Osteoblast (primary cell): ENCODE data around the gene TRAP1. TPM values are rescaled to one million over a fixed set of nuclear protein-coding genes. Genes with fewer than 3 reads are reported as not detected.
"Not testable (repeated sequence)": the region's sequence is repeated elsewhere in the genome, so short reads cannot be mapped to it uniquely, and the experiment has no call there.

Experiments
- DNase-seq: peaks from one replicate; pipeline ENCODE4 v3.0.0; 2011; ENCODE audit warnings: low spot score, mixed read lengths; ENCODE audit not compliant: insufficient read length; ENCODE audit errors: missing footprints
- H2AFZ ChIP-seq: 2 replicates; pipeline ENCODE4 v1.6.0; 2011; ENCODE audit warnings: mild to moderate bottlenecking, low read length
- H3K27ac ChIP-seq: 2 replicates; pipeline ENCODE4 v1.5.1; 2011; ENCODE audit warnings: mild to moderate bottlenecking, low read depth, low read length, moderate library complexity
- H3K27me3 ChIP-seq: 2 replicates; pipeline ENCODE4 v1.6.0; 2012; ENCODE audit warnings: mild to moderate bottlenecking, control low read depth, inconsistent platforms, low read length, moderate library complexity; ENCODE audit not compliant: insufficient read depth
- H3K36me3 ChIP-seq: 2 replicates; pipeline ENCODE4 v1.5.1; 2011; ENCODE audit warnings: mild to moderate bottlenecking, low read length, control low read depth, moderate library complexity; ENCODE audit not compliant: insufficient read depth
- H3K4me1 ChIP-seq: 2 replicates; pipeline ENCODE4 v1.5.1; 2011; ENCODE audit warnings: mild to moderate bottlenecking, low read length, control low read depth, moderate library complexity; ENCODE audit not compliant: insufficient read depth
- H3K4me2 ChIP-seq: 2 replicates; pipeline ENCODE4 v1.6.0; 2011; ENCODE audit warnings: mild to moderate bottlenecking, low read length; ENCODE audit not compliant: insufficient read depth
- H3K4me3 ChIP-seq: fragments of 200-600 bp; sonication (generic); 3 replicates; pipeline ENCODE4 v1.5.1; 2012; ENCODE audit warnings: mild to moderate bottlenecking, low read length, inconsistent platforms; ENCODE audit not compliant: insufficient read depth
- H3K79me2 ChIP-seq: 2 replicates; pipeline ENCODE4 v1.6.0; 2012; ENCODE audit warnings: mild to moderate bottlenecking, low read length, control low read depth, inconsistent platforms; ENCODE audit not compliant: insufficient read depth
- H3K9me3 ChIP-seq: 2 replicates; pipeline ENCODE4 v1.5.1; 2011; ENCODE audit warnings: low read depth, low read length, control low read depth
- H4K20me1 ChIP-seq: 2 replicates; pipeline ENCODE4 v1.6.0; 2012; ENCODE audit warnings: mild to moderate bottlenecking, low read length, control low read depth; ENCODE audit not compliant: insufficient read depth
- total RNA-seq: library from RNA; depleted of rRNA; stranded (reverse); fragments of >200 nt; gene quantifications from 2 replicates; pipeline ENCODE4 v1.2.3, GENCODE V29; 2012
- TF ChIP-seq, protein P1 (sequence below): IDR thresholded peaks from 2 replicates; pipeline ENCODE4 v1.5.1; 2011; ENCODE audit warnings: mild to moderate bottlenecking, low read depth, low read length, moderate library complexity; ENCODE audit errors: extremely low read depth

TRAP1 gene
- total RNA-seq, 1 donor = 56.5 TPM

- H4K20me1 ChIP-seq = no peaks in the 10 kb centered on the region
- peaks cover 14% of the 10 kb centered on the region for H3K4me1 ChIP-seq
- peaks cover 12% of the 10 kb centered on the region for H3K36me3 ChIP-seq
- no peaks in the 10 kb centered on the region for H3K27me3 ChIP-seq
- TF ChIP-seq, protein P1, sequence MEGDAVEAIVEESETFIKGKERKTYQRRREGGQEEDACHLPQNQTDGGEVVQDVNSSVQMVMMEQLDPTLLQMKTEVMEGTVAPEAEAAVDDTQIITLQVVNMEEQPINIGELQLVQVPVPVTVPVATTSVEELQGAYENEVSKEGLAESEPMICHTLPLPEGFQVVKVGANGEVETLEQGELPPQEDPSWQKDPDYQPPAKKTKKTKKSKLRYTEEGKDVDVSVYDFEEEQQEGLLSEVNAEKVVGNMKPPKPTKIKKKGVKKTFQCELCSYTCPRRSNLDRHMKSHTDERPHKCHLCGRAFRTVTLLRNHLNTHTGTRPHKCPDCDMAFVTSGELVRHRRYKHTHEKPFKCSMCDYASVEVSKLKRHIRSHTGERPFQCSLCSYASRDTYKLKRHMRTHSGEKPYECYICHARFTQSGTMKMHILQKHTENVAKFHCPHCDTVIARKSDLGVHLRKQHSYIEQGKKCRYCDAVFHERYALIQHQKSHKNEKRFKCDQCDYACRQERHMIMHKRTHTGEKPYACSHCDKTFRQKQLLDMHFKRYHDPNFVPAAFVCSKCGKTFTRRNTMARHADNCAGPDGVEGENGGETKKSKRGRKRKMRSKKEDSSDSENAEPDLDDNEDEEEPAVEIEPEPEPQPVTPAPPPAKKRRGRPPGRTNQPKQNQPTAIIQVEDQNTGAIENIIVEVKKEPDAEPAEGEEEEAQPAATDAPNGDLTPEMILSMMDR = no peak
- H3K4me2 ChIP-seq = peak overlapping the region; percentile 96
- no peak overlapping the region for H3K27ac ChIP-seq
- no peak overlapping the region for H2AFZ ChIP-seq
- no peak for DNase-seq
- H3K4me3 ChIP-seq = peak overlapping the region; percentile 100
- H3K9me3 ChIP-seq = no peaks in the 10 kb centered on the region
- peaks cover 41% of the 10 kb centered on the region for H3K79me2 ChIP-seq
Observed at GRCh38 chr16:3609895-3610697, 107.2 kb downstream of the TRAP1 start.

DNA sequence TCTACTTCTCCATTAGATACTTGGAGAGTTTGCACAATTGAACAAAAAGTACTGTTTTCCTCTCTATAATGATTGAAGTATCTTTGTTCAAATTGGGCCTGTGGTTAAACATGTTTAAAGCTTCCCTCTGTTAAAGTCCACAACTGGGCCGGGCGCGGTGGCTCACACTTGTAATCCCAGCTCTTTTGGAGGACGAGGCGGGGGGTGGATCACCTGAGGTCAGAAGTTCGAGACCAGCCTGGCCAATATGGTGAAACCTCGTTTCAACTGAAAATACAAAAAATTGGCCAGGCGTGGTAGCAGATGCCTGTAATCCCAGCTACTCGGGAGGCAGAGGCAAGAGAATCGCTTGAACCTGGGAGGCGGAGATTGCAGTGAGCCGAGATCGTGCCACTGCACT lies 108.3 kb downstream of the TRAP1 start:
- H4K20me1 ChIP-seq = not testable (repeated sequence)

DNA sequence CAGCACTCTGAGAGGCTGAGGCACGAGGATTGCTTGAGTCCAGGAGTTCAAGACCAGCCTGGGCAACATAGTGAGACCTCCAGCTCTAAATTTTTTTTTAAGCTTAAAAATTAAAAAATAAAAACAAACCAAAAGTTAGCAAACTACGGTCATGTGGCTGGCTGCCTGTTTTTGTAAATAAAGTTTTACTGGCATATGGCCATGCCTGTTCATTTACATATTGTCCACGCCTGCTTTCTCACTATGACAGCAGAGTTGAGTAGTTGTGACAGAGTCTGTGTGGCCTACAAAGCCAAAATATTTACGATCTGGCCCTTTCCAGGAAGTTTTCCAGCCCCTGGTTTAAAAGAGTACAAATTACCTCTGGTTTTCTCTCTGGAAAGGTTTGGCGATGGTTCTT lies 109.3 kb downstream of the TRAP1 start:
- H3K79me2 ChIP-seq = peaks cover 25% of the 10 kb centered on the region
- peaks cover 16% of the 10 kb centered on the region for H3K36me3 ChIP-seq
- H3K9me3 ChIP-seq = no peaks in the 10 kb centered on the region
- TF ChIP-seq, protein P1 = no peak
- H3K4me2 ChIP-seq = no peak overlapping the region
- H3K4me3 ChIP-seq = no peak overlapping the region
- no peak overlapping the region for H2AFZ ChIP-seq
- no peaks in the 10 kb centered on the region for H3K27me3 ChIP-seq
- no peaks in the 10 kb centered on the region for H4K20me1 ChIP-seq
- DNase-seq = no peak
- no peak overlapping the region for H3K27ac ChIP-seq
- peaks cover 14% of the 10 kb centered on the region for H3K4me1 ChIP-seq

More for the DNA sequence above, 108.3 kb downstream of the TRAP1 start:
- peaks cover 32% of the 10 kb centered on the region for H3K79me2 ChIP-seq
- DNase-seq, H3K36me3 ChIP-seq, H3K27me3 ChIP-seq, H3K27ac ChIP-seq, H2AFZ ChIP-seq, H3K9me3 ChIP-seq, H3K4me3 ChIP-seq, H3K4me2 ChIP-seq: not testable (repeated sequence)
- peaks cover 14% of the 10 kb centered on the region for H3K4me1 ChIP-seq

Other genes with a start within 250 kb of the TRAP1 start
- not detected in 2 replicates for gene C16orf90, start 222.0 kb downstream of the TRAP1 start, total RNA-seq
- 17.0 and 18.6 TPM in 2 replicates for gene CLUAP1, start 216.5 kb downstream of the TRAP1 start, total RNA-seq
- under 0.01 and 0.29 TPM in 2 replicates for gene NLRC3, start 140.1 kb downstream of the TRAP1 start, total RNA-seq
- 4.0 and 4.7 TPM in 2 replicates for gene SLX4, start 105.9 kb downstream of the TRAP1 start, total RNA-seq
- 11.9 and 13.3 TPM in 2 replicates for gene DNASE1, start 62.8 kb downstream of the TRAP1 start, total RNA-seq
- gene CREBBP, start 163.2 kb upstream of the TRAP1 start, total RNA-seq = 28.2 and 30.9 TPM in 2 replicates